Stimulated activated effector memory CD8-positive, alpha-beta T cell treated with anti-CD3 and anti-CD28 coated beads, Interleukin-12 subunit alpha, Interleukin-12 subunit beta, amount 100 ng/mL, for 72 hours (primary cell): ENCODE results near the gene HSPA12B.
A peak's percentile ranks its signal among the peaks of the same experiment; 100 is the strongest.

Experiments used
- ATAC-seq: fragments of 150-1000 bp; cut with Tn5 transposase; 2 replicates; pipeline ENCODE4 v1.10.0; 2021
- DNase-seq, 2 donors: peaks; one replicate each; pipeline ENCODE4 v3.0.0; 2021 to 2022; ENCODE audit warnings: low spot score in 2 of 2
- H3K27ac Mint-ChIP-seq: one replicate; pipeline ENCODE4 v1.8.0; 2022; ENCODE audit warnings: mild to moderate bottlenecking, mixed read lengths
- H3K36me3 Mint-ChIP-seq: one replicate; pipeline ENCODE4 v1.8.0; 2022; ENCODE audit warnings: mild to moderate bottlenecking, mixed read lengths
- H3K4me1 Mint-ChIP-seq: one replicate; pipeline ENCODE4 v1.8.0; 2022; ENCODE audit warnings: mixed read lengths
- H3K4me3 Mint-ChIP-seq: one replicate; pipeline ENCODE4 v1.8.0; 2022; ENCODE audit warnings: mild to moderate bottlenecking, mixed read lengths
- H3K9me3 Mint-ChIP-seq: one replicate; pipeline ENCODE4 v1.8.0; 2022; ENCODE audit warnings: mixed read lengths

Gene HSPA12B

DNA sequence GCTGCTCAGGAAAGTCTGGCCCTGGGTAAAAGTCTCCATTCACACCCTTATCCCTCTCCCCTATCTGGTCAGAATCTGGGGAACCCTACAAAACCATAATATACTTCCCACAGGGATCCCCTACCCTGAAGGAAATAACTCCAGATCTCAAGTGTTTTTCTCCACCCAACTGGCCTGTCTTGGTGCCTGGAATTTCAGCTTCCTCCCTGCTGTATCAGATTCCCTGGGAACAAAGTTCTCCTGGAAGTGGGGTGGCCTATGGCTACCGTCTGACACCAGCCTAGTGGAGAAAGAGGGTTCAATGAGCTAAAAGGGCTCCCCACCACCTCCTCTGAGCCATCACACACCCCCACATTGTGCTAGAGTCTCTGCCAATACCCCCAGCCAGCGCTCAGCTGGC lies 15.0 kb downstream of the HSPA12B start:
- H3K4me3 Mint-ChIP-seq, result no peak overlapping the region
- no peaks in the 10 kb centered on the region for H3K9me3 Mint-ChIP-seq
- H3K4me1 Mint-ChIP-seq, result peaks cover 25% of the 10 kb centered on the region
- no peak overlapping the region for H3K27ac Mint-ChIP-seq
- DNase-seq (no peak), ATAC-seq (no peak)
- peaks cover 5% of the 10 kb centered on the region for H3K36me3 Mint-ChIP-seq

DNA sequence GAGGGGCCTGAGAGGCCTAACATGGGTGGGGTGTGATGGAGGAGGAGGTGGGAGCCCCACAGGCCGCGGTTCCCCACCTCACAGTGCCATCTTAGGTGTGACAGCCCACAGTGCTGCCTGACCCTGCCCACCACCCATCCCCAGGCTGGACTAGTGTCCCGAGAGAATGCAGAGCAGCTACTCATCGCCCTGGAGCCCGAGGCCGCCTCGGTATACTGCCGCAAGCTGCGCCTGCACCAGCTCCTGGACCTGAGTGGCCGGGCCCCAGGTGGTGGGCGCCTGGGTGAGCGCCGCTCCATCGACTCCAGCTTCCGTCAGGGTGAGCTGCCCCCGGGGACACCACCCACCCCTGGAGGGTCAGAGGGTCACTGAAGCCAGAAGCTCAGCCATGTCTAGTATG lies 15.6 kb downstream of the HSPA12B start:
- H3K4me1 Mint-ChIP-seq, result peaks cover 28% of the 10 kb centered on the region
- no peaks in the 10 kb centered on the region for H3K9me3 Mint-ChIP-seq
- H3K27ac Mint-ChIP-seq, result no peak overlapping the region
- H3K36me3 Mint-ChIP-seq, result peaks cover 5% of the 10 kb centered on the region
- no peak for ATAC-seq
- H3K4me3 Mint-ChIP-seq, result no peak overlapping the region
- no peak for DNase-seq

DNA sequence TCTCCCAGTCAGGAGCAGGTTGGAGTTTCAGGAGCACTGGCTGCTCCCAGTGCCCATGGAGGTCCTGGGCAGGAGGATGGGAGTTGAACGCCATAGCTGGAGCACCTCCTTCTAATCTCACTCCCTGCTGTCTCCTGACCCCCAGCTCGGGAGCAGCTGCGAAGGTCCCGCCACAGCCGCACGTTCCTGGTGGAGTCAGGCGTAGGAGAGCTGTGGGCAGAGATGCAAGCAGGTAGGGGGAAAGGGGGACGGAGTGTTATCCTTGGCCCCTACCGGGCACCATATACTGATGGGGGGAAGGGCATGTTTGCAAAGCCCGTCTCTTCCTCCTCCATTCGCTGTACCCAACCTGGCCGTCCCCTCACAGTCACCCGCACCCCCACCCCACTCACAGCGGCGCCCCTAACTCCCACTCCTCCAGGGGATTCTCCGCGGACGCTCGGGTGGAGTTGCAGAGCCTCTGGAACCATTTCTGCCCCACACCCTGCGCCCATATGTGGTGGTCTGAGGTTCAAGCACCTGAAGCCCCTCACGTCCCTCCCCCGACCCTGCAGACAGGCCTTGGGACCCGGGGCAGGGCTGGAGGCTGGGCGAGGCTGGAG lies 16.7 kb downstream of the HSPA12B start:
- DNase-seq (no peak), ATAC-seq (no peak)
- Mint-ChIP-seq H3K36me3 (peaks cover 5% of the 10 kb centered on the region), H3K4me3 (no peak overlapping the region), H3K27ac (no peak overlapping the region), H3K4me1 (peaks cover 27% of the 10 kb centered on the region), H3K9me3 (no peaks in the 10 kb centered on the region)

DNA sequence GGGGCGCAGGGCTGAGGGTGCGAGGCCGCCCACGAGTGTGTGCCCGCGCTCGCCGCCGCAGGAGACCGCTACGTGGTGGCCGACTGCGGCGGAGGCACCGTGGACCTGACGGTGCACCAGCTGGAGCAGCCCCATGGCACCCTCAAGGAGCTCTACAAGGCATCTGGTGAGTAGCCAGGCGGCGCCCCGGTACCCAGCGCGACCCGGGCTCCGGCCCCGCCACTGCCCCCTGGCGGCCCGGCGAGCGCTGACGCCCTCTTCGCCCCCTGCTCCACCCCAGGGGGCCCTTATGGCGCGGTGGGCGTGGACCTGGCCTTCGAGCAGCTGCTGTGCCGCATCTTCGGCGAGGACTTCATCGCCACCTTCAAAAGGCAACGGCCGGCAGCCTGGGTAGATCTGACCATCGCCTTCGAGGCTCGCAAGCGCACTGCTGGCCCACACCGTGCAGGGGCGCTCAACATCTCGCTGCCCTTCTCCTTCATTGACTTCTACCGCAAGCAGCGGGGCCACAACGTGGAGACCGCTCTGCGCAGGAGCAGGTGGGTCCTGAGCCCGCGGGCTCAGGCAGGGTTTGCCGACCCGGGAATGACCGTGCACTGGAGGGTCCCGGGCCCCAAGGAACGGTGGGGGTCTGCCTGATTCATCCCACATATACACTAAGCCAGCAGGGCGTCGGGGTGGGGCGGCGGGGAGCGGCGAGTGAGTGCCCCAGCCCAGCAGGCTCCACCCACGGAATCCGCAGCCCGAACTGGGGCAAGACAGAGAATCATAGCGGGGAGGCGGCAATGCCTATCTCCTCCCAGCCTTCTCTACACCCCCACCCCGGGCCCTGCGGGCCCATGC lies 17.4 kb downstream of the HSPA12B start:
- Mint-ChIP-seq H3K4me3 (no peak overlapping the region), H3K9me3 (no peaks in the 10 kb centered on the region), H3K36me3 (peaks cover 10% of the 10 kb centered on the region), H3K27ac (no peak overlapping the region), H3K4me1 (peaks cover 20% of the 10 kb centered on the region)
- ATAC-seq, result peak; percentile 58
- peak; percentile 43 to 70 for DNase-seq

DNA sequence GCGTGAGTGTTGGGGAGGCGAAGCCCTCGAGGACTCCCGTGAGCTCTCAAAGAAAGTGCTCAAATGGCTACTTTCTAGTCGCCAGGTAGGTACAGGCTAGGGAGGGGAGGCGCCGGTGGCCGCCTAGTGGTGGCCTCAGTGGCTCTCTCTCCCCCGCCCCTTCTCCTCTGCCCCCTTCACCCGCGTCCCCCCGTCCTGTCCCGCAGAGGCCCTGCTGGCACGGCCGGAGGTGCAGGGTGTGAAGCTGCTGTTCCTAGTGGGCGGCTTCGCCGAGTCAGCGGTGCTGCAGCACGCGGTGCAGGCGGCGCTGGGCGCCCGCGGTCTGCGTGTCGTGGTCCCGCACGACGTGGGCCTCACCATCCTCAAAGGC lies 18.8 kb downstream of the HSPA12B start:
- peaks cover 8% of the 10 kb centered on the region for H3K4me1 Mint-ChIP-seq
- H3K9me3 Mint-ChIP-seq, result no peaks in the 10 kb centered on the region
- H3K36me3 Mint-ChIP-seq, result peaks cover 12% of the 10 kb centered on the region
- H3K4me3 Mint-ChIP-seq, result peak overlapping the region; percentile 23
- no peak overlapping the region for H3K27ac Mint-ChIP-seq
- ATAC-seq (no peak), DNase-seq (no peak)

DNA sequence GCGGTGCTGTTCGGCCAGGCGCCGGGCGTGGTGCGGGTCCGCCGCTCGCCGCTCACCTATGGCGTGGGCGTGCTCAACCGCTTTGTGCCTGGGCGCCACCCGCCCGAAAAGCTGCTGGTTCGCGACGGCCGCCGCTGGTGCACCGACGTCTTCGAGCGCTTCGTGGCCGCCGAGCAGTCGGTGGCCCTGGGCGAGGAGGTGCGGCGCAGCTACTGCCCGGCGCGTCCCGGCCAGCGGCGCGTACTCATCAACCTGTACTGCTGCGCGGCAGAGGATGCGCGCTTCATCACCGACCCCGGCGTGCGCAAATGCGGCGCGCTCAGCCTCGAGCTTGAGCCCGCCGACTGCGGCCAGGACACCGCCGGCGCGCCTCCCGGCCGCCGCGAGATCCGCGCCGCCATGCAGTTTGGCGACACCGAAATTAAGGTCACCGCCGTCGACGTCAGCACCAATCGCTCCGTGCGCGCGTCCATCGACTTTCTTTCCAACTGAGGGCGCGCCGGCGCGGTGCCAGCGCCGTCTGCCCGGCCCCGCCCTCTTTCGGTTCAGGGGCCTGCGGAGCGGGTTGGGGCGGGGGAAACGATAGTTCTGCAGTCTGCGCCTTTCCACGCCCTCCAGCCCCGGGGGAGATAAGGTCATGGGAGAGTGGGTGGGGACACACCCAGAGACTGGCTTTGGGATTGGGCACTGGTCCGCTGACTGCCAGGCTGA lies 19.3 kb downstream of the HSPA12B start:
- H3K27ac Mint-ChIP-seq, result no peak overlapping the region
- no peaks in the 10 kb centered on the region for H3K9me3 Mint-ChIP-seq
- DNase-seq, result peak in 1 of 2 donors; percentile 21
- H3K4me3 Mint-ChIP-seq, result peak overlapping the region; percentile 53
- peaks cover 8% of the 10 kb centered on the region for H3K4me1 Mint-ChIP-seq
- ATAC-seq, result peak; percentile 52
- H3K36me3 Mint-ChIP-seq, result peaks cover 12% of the 10 kb centered on the region

DNA sequence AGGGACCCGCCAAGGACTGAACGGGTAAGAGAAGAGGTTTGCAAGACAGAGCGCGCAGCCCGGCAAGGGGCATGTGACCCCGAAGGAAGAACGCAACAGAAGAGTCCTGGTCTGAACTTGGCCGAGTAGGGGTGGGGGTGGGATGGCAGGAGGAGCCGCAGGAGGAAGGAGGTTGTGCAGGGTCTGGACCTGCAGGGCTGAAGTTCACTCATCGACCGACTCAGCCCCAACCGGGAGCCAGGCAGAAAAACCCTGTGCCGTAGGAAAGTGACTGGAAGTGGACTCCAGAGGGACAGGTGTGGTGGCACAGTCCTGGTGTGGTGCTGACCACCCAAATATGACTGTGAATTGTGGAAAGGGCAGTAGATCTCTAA lies 19.9 kb downstream of the HSPA12B start:
- DNase-seq, result no peak
- H3K9me3 Mint-ChIP-seq, result no peaks in the 10 kb centered on the region
- peaks cover 8% of the 10 kb centered on the region for H3K4me1 Mint-ChIP-seq
- H3K36me3 Mint-ChIP-seq, result peaks cover 12% of the 10 kb centered on the region
- no peak for ATAC-seq
- peak overlapping the region; percentile 53 for H3K4me3 Mint-ChIP-seq
- H3K27ac Mint-ChIP-seq, result no peak overlapping the region

DNA sequence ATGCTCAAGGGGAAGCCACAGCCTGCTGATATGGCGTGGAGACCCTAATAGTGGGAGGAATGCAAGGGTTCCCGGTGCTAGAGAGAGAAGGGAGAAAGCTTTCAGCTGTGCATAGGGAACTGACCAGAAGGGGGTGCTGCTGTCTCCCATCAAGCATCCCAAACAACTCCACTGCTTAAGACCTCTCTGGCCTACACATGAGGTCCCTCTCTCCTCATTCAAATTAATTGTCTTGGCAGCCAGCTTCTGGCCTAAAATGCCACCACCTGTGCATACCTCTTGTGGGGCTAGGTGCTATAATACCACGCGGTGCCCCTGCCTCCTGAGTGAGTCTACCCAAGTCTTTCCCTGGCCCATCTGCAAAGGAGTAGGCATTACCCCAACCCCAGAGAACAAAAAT lies 20.6 kb downstream of the HSPA12B start:
- peaks cover 8% of the 10 kb centered on the region for H3K4me1 Mint-ChIP-seq
- H3K36me3 Mint-ChIP-seq, result peaks cover 15% of the 10 kb centered on the region
- DNase-seq (peak in 1 of 2 donors; percentile 71), ATAC-seq (peak; percentile 64)
- H3K9me3 Mint-ChIP-seq, result no peaks in the 10 kb centered on the region
- no peak overlapping the region for H3K4me3 Mint-ChIP-seq
- H3K27ac Mint-ChIP-seq, result no peak overlapping the region

DNA sequence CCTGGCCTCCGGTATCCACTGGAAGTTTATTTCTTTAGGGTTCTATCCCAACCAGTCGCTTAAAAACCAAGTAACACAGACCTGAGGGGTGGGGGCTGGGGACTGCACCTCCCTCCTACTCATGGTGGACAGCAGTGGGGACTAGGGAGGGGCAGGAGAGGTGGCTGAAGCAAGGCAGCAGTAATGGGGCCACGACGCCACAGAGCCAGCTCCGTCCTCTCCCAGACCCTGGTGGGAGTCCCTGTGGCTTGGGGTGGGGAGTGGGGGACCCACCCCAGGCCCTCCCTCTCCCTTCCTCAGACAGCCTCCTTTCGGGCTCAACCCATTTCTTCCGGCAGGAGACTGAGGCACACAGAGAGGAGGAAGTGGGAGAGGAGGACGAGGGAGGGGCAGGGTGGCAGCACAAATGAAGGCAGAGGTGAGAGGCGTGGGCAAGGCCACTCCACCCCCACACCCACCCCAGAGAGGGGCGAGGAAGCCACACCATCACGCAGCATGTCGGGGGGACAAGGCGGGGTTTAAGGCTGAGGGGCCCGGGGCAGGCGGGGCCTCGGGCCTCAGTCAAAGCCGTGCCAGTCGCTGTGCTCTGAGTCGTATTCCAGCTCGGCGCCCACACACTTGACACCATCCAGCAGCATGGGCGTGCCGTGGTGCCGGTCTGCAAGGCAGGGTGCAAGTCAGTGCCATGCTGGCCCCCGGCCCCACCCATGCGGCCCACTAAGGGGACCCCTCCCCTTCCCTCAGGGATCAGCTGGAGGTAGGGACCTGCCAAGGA lies 21.2 kb downstream of the HSPA12B start:
- peaks cover 8% of the 10 kb centered on the region for H3K4me1 Mint-ChIP-seq
- no peak overlapping the region for H3K27ac Mint-ChIP-seq
- no peaks in the 10 kb centered on the region for H3K9me3 Mint-ChIP-seq
- no peak overlapping the region for H3K4me3 Mint-ChIP-seq
- ATAC-seq (no peak), DNase-seq (no peak)
- H3K36me3 Mint-ChIP-seq, result peaks cover 16% of the 10 kb centered on the region

DNA sequence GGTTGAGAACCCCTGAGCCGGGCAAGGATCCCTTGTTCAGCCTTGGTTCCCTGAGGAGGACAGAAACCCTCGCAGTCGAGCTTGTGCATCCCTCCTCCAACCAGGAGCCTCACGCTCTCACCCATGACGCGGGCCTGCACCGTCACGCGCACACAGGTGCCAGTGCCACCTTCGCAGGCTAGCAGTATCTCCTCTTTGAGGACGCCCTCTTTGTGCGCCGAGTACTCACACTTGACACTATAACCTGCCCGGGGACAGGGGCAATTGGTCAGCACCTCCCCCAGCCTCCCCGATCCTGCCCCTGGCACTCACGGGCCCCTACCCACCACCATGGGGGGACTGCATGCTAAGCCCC lies 21.8 kb downstream of the HSPA12B start:
- H3K27ac Mint-ChIP-seq, result peak overlapping the region; percentile 56
- ATAC-seq (no peak), DNase-seq (no peak)
- no peak overlapping the region for H3K4me3 Mint-ChIP-seq
- H3K9me3 Mint-ChIP-seq, result no peaks in the 10 kb centered on the region
- H3K4me1 Mint-ChIP-seq, result peaks cover 8% of the 10 kb centered on the region
- H3K36me3 Mint-ChIP-seq, result peaks cover 13% of the 10 kb centered on the region

DNA sequence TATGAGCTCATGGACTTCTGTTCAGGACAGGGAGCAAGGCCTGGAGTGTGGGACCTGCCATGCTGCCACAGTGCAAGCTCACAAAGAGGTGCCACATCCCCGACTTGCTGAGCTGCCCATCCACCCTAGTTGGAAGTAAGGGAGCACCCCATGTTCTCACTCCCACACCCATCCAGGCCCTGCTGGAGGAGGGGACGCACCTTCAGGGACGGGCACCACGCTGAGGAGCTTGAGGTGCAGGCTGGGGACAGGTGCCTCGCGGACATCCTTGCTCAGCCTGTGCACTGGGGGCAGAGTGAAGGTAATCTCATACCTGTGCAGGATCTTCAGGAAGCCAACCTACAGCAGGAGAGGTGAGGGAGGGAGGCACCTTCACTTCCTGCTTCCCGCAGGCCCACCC lies 22.8 kb downstream of the HSPA12B start:
- Mint-ChIP-seq H3K9me3 (no peaks in the 10 kb centered on the region), H3K4me3 (no peak overlapping the region), H3K27ac (no peak overlapping the region), H3K4me1 (peaks cover 16% of the 10 kb centered on the region), H3K36me3 (peaks cover 13% of the 10 kb centered on the region)
- DNase-seq (no peak), ATAC-seq (no peak)

DNA sequence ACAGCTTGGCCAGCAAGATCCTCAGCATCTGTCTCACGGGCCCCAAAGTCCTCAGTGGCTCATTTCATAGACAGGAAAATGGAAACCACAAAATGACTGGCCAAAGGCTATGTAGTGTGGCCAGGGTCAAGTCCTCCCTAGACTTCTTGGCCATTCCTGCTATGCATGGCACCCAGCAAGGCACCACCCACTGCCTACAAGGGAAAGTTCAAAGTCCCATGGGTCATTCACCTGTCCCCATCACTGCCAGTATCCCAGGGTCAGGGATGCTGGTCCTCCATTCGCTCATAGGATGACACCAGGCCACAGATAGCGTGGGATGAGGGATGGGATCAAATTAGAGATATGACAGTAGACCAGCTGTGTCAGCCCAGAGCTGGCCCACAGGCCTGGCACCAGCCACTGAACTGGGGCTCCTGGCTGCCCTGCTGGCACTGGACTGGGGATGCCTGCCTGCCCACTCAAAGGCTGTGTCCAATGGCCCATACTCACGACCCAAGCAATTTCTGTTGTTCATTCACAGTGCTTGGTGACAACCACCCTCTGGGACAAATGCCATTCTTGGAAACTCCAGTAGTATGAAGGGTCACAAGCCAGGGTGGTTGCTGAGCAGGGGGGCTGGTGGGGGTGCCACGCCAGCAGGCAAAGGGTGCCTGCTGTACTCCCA lies 23.5 kb downstream of the HSPA12B start:
- Mint-ChIP-seq H3K27ac (no peak overlapping the region), H3K36me3 (peaks cover 13% of the 10 kb centered on the region), H3K4me3 (no peak overlapping the region), H3K9me3 (no peaks in the 10 kb centered on the region), H3K4me1 (peaks cover 16% of the 10 kb centered on the region)
- DNase-seq (no peak), ATAC-seq (no peak)

DNA sequence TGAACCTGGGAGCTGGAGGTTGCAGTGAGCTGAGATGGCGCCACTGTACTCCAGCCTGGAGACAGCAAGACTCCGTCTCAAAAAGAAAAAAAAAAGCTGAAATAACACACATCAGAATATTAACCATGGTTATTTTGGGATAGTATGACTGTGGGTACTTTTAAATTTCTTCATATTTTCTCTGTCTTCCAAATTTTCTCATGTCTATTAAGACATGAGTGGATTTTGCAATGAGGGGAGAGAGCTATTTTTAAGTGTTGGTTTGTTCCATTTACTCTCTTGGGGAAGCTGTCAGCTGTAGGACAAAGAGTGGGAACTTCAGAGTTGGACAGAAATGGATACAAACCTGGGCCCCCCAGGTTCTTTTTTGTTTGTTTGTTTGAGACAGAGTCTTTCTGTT lies 24.8 kb downstream of the HSPA12B start:
- no peak for ATAC-seq
- H3K4me3 Mint-ChIP-seq, result no peak overlapping the region
- peaks cover 19% of the 10 kb centered on the region for H3K36me3 Mint-ChIP-seq
- no peaks in the 10 kb centered on the region for H3K9me3 Mint-ChIP-seq
- no peak overlapping the region for H3K27ac Mint-ChIP-seq
- DNase-seq, result no peak
- H3K4me1 Mint-ChIP-seq, result peaks cover 12% of the 10 kb centered on the region

DNA sequence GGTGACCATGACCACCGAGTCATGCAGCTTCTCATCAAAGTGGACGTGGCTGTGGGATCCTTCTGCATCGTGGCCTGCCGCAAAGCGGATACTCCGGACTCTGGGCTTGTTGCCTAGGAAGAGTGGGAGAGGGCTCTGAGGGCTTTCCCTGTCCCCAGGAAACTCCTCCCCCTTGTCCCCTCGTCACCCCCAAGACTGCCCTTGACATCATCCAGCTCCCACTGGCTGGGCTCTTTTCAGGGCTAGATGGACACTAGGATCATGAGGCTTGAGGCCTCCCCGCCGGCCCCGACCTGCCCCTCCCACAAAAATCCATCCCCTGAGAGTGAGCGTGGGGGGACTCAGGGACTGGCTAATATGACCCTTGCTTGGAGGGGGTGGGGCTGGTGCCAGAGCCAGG lies 26.1 kb downstream of the HSPA12B start:
- no peak overlapping the region for H3K27ac Mint-ChIP-seq
- DNase-seq, result no peak

DNA sequence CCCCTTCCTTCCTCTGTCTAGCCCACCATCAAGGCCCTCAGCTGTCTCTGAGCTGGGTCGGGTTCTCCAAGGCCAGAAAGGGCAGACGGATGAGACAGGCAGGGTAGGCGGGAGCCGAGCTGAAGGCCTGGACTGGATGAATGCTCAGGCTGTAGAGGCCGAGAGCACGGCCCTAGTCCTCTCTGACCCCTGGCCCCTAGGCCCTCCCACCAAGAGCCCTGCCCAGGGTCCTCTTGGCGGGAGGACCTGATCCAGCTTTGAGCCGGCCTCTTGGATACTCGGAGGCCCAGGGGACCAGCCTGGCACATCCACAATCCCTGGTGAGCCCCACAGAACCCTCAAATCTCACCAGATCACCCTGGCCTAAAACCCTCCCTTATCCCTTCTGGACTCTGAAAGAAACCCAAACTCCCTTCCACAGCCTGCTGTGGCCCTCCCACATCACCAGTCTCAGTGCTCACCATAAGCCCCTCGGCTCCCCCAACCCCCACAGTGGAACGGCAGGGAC lies 26.9 kb downstream of the HSPA12B start:
- Mint-ChIP-seq H3K9me3 (no peaks in the 10 kb centered on the region), H3K4me1 (peaks cover 9% of the 10 kb centered on the region), H3K36me3 (peaks cover 18% of the 10 kb centered on the region), H3K4me3 (no peak overlapping the region), H3K27ac (peak overlapping the region; percentile 44)
- no peak for ATAC-seq
- no peak for DNase-seq

More for the DNA sequence above, 26.1 kb downstream of the HSPA12B start:
- no peak overlapping the region for H3K4me3 Mint-ChIP-seq
- peaks cover 8% of the 10 kb centered on the region for H3K4me1 Mint-ChIP-seq
- H3K9me3 Mint-ChIP-seq, result no peaks in the 10 kb centered on the region
- peaks cover 19% of the 10 kb centered on the region for H3K36me3 Mint-ChIP-seq
- no peak for ATAC-seq
